Inferior parietal cortex (tissue), 1 donor: Measurements from ENCODE around the gene ZNHIT3.

Source experiments
- DNase-seq: peaks from one replicate; pipeline ENCODE4 v3.0.0-alpha.2; 2016; ENCODE audit errors: extremely low spot score

Gene ZNHIT3

DNA sequence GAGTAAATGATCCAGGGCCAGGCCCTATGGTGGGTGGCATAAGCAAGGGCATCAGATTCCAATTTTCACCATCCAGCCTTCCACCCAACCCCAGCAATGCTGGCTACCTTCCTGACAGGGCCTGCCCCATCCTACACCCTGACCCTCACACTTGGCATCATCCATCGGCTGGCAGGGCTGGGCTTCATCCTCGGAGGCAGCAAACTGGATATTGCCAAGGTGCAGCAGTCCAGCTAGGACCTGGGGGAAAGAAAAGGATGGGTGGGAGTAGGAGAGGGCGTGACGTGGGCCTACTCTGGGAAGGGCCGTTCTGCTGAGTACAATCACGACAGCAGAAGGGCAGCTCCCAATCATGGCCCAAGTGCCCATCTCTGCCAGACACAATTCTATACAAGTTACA is 24.7 kb downstream of the ZNHIT3 start:
- no peak for DNase-seq

DNA sequence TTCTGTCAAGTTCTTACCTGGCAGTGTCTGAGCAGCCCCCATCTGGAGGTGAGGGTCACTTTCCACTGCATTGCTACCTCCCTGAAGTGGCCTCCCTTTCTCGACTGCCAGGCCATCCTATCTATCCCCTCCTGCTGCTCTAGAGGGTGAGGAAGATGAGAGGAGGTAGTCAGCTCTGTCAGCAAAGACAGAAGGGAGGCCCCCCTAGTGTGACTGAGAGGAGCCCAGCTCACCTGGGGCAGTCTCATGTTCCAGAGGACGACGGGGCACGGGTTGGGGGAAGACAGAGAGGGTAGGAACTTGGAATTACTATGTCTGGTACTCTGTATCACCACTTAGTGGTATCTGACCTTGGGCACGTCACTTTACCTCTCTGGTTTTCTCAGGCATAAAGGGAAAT is 26.2 kb downstream of the ZNHIT3 start:
- DNase-seq, result no peak

DNA sequence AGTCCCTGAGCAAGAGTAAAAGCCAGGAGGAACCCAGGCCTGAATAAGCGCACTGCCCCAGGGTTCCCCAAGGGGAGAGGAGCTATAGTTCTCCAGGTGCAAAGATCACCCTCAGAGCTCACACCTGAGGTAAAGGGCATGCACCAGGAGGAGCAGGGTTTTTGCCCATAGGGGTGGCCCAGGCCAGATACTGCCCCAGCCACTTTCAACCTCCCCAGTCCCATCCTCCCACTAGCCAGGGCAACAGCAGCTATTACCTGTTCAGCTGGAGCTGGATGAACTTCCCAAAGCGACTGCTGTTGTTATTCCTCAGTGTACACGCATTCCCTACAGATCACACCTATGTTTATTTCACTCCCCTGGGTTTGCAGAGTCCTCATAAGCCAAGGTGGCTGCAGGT is 28.4 kb downstream of the ZNHIT3 start:
- DNase-seq, result no peak

DNA sequence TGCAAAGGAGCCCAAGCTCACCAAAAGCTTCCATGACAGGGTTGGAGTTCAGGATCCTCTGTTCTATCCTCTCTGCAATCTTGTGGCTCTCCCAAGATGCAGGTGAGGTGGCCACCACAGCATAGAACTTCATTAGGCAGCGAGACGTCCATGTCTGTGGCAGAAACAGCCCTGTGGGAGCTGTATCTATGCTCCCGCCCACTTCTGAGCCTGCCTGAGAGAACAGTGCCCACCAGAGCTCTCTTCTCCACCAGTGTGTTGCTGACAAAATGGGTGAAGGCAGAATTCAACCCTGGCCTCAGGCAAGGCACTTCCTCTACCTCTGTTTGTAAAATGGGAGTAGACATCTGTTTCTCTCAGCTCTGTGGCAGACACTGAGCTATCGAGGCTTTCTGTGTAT is 29.4 kb downstream of the ZNHIT3 start:
- DNase-seq, result no peak

DNA sequence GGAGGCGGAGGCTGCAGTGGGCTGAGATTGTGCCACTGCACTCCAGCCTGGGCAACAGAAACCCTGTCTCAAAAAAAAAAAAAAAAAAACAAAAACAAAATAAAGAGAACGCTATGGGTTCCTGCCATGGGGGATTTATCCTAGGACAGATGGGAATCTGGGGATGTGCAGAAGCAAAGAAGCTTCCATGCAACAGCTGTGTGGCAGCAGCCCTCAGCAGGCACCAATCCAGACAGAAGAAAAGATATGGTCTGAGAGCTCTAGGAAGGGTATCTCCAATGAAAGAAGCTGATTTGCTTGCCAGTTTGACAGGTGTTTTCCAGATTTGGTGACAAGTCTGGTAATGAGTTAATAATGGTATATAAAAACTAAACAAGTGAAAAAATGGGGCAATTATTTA is 36.6 kb downstream of the ZNHIT3 start:
- DNase-seq, result no peak

DNA sequence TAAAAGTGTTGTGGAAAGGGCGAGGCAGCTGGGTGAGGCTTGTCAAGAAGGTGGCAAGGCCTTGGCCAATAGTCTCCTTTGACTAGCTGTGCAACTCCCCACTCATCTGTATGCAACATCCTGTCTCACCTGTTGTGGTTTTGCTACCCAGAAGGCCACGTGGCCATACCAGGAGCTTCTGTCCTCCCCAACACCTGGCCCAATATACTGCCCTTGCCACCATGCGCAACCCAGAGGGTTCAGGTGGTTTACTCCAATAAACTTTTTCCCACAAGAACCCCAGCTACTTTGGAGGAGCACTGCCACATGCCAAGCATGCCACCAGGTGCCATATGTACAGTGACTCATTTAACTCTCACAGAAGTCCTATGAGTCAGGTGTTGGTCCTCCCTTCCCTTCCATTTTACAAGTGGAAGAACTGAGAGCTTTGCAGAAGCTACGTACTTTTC is 38.0 kb downstream of the ZNHIT3 start:
- DNase-seq, result no peak

DNA sequence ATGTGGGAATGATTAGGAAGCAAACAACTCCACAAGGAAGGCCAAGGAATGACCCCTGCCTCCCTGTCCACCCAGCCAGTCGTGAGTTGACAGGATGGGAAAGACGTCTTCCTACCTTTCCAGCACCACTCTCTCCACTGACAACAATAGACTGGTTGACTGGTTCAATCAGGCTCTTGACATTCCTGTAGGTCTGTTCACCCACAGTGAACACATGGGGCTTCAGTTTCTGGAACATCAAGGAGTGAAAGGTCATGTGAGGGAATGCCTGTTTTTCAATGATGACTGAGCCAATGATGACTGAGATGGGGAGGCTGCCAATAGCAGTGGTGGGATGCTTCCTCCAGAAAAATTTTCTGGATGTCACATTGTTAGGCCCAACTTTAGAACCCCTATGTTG is 38.6 kb downstream of the ZNHIT3 start:
- no peak for DNase-seq

DNA sequence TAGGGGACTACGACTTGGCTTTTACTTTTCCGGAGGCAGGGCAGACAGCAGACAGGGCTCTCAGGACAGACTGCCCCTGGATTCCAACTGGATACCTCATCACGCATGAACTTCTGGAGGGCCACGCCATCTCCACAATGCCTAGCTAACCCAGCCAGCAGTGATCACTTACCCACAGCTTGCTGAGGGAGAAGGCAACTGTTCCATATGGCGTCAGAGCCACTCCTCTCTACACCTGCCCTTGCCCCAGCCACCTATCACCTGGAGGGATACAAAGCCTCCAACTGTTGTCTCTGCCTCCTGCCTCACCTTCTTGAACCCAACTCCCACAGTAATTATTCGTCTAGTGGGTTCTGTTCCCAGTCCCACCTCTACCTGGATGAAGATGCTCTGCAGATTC is 39.4 kb downstream of the ZNHIT3 start:
- no peak for DNase-seq

DNA sequence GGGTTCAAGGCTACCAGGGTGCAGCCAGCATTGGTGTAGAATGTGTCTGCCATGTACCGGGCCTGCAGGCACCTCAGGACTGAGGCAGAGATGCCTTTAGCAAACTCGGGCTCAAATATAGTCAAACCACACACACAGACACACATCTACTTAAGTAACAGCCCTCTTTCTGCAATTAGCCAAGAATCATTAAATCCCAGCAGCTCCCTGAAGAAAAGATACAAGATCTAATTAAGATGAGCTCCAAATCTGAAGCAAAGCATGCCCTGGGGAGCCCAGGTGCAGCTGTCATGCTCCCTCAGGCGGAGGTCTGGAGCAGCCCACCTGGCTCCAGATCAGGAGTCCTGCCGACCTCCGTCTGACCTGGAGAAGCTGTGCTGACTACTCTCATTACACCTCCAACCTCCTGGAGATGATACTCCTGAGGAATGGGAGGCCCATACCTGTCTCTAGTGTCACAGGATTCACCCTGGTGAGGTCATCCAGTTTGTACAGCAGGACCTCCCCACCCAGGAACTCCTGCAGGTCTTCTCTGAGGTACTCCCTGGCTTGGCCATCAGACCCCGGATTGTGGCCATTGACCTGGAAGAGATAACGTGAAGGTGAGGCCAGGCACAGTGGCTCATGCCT is 41.3 kb downstream of the ZNHIT3 start:
- no peak for DNase-seq

DNA sequence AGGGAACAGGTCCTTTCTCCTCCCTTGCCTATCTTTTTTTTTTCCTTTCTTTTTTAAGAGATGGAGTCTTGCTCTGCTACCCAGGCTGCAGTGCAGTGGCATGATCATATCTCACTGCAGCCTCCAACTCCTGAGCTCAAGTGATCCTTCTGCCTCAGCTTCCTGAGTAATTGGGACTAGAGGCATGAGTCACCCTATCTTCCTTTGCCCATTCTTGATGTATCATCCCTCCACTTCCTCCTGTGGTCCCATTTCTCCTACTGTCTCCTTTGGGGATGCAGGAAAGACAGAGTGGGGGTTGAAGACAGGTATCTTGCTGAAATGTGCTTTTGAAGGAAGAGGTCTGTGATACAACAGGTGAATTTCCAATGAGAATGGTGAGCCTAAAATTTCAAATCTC is 42.6 kb downstream of the ZNHIT3 start:
- DNase-seq, result no peak

DNA sequence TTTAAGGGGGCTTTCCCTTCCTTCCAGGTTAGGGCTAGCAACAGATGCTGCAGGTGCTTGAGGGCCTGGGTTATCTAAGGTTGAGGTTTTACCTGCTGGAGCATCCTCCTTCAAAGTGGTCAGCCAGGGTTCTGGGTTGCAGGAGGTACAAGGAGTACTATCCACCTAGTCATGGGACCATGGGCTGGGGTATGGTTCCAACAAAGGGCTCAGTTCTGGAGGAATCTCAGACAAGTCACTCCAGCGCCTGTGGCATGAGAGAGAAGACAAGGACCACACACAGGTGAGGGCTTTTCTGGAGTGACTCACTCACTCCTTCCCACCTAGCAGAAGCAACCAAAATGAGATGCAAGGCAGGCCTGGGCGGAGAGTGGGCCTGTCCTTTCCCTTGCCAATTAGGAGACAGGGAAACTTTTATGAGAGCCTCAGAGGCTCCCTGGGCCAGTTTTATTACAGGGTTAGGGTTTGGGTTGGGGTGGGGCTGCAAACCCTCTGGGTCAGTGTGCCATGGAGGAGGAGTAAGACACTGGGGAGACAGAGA is 46.0 kb downstream of the ZNHIT3 start:
- no peak for DNase-seq

DNA sequence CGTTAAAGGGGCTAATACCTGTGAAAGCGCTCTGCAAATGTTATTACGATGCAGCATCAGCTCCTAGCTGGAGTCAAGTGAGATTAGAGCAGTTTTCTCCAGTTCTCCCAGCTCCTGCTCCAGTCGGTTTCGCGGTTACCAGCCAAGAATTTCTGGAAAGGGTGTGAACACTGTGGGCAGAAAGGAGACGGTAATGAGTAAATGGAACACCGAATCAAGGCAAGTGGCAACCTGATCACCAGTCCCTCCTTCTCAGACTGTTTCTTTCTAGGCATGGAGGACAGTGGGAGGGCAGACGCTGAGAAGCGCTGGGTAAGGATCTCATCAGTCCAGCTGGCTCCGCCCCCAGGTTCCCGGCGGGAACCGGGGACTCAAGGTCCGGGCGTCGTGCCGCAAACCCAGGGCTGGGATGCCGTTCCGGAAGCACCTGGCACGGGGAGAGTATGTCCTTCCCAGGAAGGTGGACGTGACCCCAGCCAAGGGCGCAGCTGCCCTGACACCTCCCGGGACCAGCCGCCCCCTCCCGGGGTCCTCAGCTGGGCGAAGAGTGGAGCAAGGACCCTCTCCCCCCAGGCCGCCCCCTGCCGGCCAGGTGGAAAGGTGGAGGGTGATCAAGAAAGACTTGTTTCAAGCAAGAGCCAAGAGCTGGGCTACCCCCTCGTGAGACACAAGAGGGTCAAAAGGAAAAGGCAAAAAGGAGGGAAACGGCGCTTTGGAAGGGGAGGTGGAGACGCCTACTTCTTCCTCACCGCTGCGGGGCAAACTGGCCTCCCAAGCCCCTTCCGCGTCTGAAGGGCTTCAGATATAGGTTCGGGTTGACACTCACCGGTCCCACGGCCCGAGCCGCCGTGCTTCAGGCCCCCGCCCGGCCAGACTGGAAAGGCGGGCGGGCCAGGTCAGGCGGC is 47.7 kb downstream of the ZNHIT3 start:
- peak; percentile 35 for DNase-seq

DNA sequence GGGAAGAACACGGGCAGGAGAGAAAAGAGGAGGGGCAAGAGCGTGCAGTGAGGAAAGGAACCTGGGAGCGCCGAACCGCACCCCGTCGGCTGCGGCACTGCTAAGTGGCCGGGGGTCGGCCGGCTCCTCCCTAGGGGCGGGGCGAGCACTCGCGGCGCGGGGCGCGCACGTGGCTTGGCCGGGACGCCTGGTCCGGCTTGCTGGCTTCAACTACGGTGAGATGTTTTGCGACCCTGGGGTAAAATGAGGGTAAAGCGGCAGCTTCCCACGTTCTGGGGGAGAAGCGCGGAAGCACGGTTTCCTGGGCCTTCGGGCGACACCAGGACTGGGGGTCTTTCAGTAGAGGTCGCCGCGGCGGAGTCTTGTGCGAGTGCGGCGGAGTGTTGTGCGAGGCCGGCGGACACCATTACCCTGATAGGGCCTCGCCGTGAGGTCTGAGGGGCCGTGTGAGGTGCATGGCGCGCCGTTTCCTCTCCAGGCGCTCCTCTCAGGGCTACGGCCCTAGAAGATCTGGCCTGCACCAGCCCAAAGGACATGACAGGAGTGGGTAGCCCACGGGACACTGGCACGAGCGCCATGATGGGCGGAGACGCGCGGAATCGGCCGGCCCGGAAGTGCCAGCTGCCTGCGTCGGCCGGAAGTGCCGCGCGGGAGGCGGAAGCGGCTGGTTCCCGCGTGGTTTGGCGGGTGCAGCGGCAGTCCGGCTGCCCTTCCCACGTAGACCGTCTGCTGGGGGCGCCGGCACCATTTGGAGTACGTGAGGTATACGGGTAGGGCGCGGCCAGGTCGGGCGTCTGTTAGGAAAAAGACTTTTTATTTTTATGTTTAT is 48.6 kb downstream of the ZNHIT3 start, which contains the start of the genes MYO19 and PIGW:
Gene MYO19, minus strand, starts transcription at position 29 of the 829 bp plus-strand sequence. CDS start 2,330 bp downstream, outside the sequence.
Gene PIGW, plus strand, starts transcription at position 148 of the 829 bp plus-strand sequence. CDS start 2,115 bp downstream, outside the sequence.
- peak; percentile 87 for DNase-seq

DNA sequence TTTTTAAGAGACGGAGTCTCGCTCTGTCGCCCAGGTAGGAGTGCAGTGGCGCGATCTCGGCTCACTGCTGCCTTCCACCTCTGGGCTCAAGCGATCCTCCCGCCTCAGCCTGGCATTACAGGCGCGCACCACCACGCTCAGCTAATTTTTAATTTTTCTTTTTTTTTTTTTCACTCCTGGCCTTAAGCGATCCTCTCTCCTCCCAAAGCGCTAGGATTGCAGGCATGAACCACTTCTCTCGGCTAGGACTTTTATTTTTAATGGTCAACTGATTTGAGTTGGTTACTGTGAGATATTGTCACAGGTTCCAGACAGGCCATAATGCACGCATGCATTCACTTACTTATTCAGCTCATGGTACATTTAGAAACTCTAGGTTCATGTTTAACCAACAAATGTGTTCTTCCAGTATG is 49.2 kb downstream of the ZNHIT3 start:
- DNase-seq, result no peak

DNA sequence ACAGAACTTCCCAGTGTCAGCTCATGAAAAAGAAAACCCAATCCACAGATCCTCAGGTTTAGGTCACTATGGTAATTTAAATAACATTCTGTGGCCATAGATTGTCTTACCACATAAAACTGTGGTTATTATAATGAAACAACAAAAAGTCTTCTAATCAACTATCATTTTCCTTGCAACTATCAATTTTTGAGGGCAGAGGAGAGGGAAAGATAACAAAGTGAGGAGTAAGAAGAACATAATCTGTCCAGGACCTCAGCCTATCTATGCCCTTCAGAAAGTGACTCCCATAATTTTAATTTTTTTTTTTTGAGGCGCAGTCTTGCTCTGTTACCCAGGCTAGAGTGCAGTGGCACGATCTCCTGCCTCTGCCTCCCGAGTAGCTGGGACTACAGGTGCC is 54.2 kb downstream of the ZNHIT3 start:
- DNase-seq, result no peak

DNA sequence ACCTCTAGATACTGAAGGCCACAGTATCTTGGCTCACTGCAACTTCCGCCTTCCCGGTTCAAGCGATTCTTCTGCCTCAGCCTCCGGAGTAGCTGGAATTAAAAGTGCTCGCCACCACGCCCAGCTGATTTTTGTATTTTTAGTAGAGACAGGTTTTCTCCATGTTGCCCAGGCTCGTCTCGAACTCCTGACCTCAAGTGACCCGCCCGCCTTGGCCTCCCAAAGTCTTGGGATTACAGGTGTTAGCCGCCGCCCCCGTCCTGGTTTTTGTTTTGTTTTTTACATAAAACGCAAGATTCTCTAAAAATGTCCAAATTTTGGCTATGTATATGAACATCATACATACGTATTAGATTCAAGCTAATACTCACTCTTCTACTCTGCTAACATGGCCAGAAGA is 56.3 kb downstream of the ZNHIT3 start:
- no peak for DNase-seq

DNA sequence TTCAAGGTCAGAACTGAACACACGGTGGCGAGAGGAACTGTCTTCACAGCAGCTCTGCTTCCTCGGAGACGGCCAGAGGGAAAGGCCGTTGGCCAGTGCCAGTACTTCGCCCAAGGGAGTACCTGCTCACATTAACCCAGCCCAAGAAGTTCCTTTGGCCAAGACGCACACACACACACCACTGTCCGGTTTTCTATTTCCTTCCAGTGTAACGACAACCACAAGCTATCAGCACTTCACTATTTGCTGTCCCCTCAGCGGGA is 57.5 kb downstream of the ZNHIT3 start:
- peak; percentile 22 for DNase-seq

DNA sequence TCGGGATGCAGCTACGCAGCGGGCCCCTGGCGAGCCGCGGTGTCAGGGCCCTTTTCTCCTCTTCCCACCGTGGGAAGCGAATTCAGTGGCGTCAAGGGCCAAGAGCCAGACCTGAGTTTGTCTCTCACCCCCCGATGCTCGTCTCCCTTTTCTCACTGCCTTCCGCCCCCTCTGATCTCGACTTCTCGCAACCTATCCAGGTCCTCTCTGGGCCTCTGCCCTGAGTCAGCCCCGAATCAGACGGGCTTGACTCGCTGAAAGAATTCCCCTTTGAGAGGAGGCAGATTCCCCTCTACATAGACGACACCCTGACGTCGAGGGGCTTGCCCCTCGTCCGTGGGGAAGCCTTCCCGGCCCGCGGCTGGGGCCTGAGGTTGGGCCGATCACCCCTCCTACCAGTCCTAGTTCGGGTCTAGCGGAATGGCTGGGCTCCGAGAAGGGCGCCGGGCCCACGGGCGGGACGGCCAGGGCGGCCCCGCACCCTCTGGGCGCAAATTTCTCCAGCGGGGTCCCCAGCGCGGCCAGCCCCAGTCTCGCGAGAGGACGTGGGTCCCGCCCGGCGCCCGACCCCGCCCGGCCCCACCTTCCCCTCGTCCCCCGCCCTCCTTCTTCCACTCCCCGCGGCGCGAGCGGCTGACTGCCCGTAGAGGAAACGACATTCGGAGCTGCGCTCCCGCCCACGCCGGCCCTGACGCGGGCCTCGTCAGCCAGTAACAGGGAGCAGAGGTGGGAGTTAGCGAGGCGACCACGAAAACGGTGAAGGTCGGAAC is 58.0 kb downstream of the ZNHIT3 start, which contains the start of gene GGNBP2:
Gene GGNBP2, plus strand, starts transcription at position 613 of the 770 bp plus-strand sequence. CDS start 806 bp downstream, outside the sequence.
- peak; percentile 78 for DNase-seq

DNA sequence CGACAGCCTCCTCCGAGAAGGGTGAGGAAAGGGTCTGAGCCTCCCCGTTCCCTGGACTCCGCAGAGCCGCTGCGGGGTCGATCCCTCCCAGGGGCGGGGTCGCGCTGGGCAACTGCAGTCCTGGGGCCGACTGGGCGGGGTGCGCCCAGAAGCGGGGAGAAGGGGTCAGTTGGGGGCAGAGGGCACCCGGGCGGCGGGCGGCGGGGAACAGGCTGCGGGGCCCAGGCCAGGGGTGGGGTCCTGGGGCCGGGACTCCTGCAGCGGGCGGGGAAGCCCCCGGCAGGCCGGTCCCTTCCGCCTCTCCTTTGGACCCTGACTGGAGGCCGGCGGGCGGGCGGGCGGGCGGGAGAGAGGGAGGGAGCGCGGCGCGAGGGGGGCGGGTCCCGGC is 58.6 kb downstream of the ZNHIT3 start:
- no peak for DNase-seq
